ENCODE results near the gene ACSM3.
A peak's percentile ranks its signal among the peaks of the same experiment; 100 is the strongest.

Gene ACSM3

DNA sequence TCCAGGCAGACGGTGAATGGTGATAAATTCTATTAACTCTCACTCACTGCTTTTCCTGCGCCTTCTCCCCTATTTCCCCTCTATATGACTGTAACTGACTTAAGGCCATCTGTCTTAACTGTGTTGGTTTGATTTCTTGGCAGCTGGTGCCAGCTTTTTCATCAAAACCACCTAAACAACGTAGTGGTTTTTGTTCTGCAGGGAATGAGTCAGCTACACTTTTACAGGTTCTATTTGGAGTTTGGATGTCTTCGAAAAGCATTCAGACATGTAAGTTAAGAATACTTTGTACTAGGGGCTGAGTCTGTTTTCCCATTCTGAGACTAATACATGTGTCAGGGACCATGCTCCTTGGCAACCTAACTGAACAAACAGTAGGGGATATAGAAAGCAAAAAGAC is 51.0 kb downstream of the ACSM3 start:
- Histone ChIP-seq H3K4me2 (ENCODE audit: low read depth, low read length) (no peak overlapping the region), H3K4me3 (ENCODE audit: low read length) (no peak overlapping the region), H4K20me1 (ENCODE audit: insufficient read depth, low read length) (no peaks in the 10 kb centered on the region)

DNA sequence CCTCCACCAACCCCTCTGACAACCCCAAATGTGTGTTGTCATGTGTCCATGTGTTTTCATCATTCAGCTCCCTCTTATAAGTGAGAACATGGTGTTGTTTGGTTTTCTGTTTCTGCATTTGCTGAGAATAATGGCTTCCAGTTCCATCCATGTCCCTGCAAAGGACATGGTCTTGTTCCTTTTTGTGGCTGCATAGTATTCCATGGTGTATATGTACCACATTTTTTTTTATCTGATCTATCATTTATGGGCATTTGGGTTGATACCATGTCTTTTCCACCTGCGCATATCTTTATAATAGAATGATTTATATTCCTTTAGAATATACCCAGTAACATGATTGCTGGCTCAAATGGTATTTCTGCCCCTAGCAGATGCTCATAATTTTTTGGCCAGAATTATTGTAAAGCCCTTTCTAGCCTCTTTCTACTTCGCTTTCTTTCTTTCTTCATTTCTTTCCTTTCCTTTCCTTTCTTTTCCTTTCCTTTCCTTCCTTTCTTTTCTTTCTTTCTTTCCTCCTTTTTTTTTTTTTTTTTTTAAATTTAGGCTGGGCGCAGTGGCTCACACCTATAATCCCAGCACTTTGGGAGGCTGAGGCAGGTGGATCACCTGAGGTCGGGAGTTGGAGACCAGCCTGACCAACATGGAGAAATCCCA is 55.2 kb downstream of the ACSM3 start:
- Histone ChIP-seq H3K9me2 (replicated peaks; ENCODE audit: insufficient read depth, low read length) (no peaks in the 10 kb centered on the region), H4K20me1 (ENCODE audit: insufficient read depth, low read length) (no peaks in the 10 kb centered on the region), H3K9ac (ENCODE audit: low read length) (no peak overlapping the region), H3K36me3 (replicated peaks; ENCODE audit: insufficient read depth, low read length) (no peaks in the 10 kb centered on the region), H3F3A (ENCODE audit: insufficient read depth, low read length) (no peaks in the 10 kb centered on the region), H3K4me3 (ENCODE audit: low read length) (no peak overlapping the region), H3K9me3 (replicated peaks; ENCODE audit: insufficient read depth, low read length) (no peaks in the 10 kb centered on the region), H3K79me2 (ENCODE audit: low read length) (no peaks in the 10 kb centered on the region), H2AFZ (ENCODE audit: low read length) (no peak overlapping the region), H3K27ac (ENCODE audit: low read length) (no peak overlapping the region), H3K27me3 (replicated peaks; ENCODE audit: insufficient read depth, low read length) (no peaks in the 10 kb centered on the region), H3K4me2 (ENCODE audit: low read depth, low read length) (no peak overlapping the region), H3K4me1 (ENCODE audit: low read length) (peaks cover 4% of the 10 kb centered on the region; the same call in 1 of the 2 replicates)
- TF ChIP-seq EZH2 (optimal IDR thresholded peaks at IDR 0.05; ENCODE audit: low read depth, low read length) (no peak), EZH2phosphoT487 (IDR thresholded peaks at IDR 0.05; ENCODE audit: low read length) (no peak)
- TF ChIP-seq, protein P1, sequence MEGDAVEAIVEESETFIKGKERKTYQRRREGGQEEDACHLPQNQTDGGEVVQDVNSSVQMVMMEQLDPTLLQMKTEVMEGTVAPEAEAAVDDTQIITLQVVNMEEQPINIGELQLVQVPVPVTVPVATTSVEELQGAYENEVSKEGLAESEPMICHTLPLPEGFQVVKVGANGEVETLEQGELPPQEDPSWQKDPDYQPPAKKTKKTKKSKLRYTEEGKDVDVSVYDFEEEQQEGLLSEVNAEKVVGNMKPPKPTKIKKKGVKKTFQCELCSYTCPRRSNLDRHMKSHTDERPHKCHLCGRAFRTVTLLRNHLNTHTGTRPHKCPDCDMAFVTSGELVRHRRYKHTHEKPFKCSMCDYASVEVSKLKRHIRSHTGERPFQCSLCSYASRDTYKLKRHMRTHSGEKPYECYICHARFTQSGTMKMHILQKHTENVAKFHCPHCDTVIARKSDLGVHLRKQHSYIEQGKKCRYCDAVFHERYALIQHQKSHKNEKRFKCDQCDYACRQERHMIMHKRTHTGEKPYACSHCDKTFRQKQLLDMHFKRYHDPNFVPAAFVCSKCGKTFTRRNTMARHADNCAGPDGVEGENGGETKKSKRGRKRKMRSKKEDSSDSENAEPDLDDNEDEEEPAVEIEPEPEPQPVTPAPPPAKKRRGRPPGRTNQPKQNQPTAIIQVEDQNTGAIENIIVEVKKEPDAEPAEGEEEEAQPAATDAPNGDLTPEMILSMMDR (IDR thresholded peaks at IDR 0.05; ENCODE audit: low read length) = no peak
- DNase-seq = no peak

More for the DNA sequence above, 51.0 kb downstream of the ACSM3 start:
- H3K27me3 ChIP-seq (replicated peaks; ENCODE audit: insufficient read depth, low read length) = no peaks in the 10 kb centered on the region
- H3K9me3 ChIP-seq (replicated peaks; ENCODE audit: insufficient read depth, low read length) = no peaks in the 10 kb centered on the region
- no peaks in the 10 kb centered on the region for H3K9me2 ChIP-seq (replicated peaks; ENCODE audit: insufficient read depth, low read length)
- DNase-seq = no peak
- H3F3A ChIP-seq (ENCODE audit: insufficient read depth, low read length) = no peaks in the 10 kb centered on the region
- no peak overlapping the region for H3K27ac ChIP-seq (ENCODE audit: low read length)
- no peak overlapping the region for H3K9ac ChIP-seq (ENCODE audit: low read length)
- no peaks in the 10 kb centered on the region for H3K79me2 ChIP-seq (ENCODE audit: low read length)
- H2AFZ ChIP-seq (ENCODE audit: low read length) = no peak overlapping the region
- TF ChIP-seq EZH2 (optimal IDR thresholded peaks at IDR 0.05; ENCODE audit: low read depth, low read length) (no peak), EZH2phosphoT487 (IDR thresholded peaks at IDR 0.05; ENCODE audit: low read length) (no peak)
- TF ChIP-seq, protein P1 (IDR thresholded peaks at IDR 0.05; ENCODE audit: low read length) = no peak
- H3K4me1 ChIP-seq (ENCODE audit: low read length) = no peaks in the 10 kb centered on the region
- H3K36me3 ChIP-seq (replicated peaks; ENCODE audit: insufficient read depth, low read length) = no peaks in the 10 kb centered on the region

DNA sequence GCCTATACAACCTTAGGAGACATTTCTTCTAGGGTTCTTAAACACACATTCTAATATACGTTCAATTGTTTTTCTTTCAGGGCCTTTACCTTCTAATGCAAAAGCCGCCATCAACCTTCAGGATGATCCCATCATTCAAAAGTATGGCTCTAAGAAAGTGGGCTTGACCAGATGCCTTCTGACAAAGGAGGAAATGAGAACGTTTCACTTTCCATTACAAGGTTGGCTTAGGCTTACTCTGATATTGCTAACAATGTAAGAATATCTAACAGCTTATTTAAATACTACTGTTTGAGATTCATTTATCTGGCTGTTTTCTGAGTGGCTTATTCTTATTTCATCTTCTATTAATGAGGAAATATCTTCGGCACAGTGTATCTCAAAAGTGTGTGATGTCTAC is 57.9 kb downstream of the ACSM3 start:
- no peak overlapping the region for H3K27ac ChIP-seq (ENCODE audit: low read length)
- H3K36me3 ChIP-seq (replicated peaks; ENCODE audit: insufficient read depth, low read length) = no peaks in the 10 kb centered on the region
- H3K9ac ChIP-seq (ENCODE audit: low read length) = no peak overlapping the region
- TF ChIP-seq, protein P1 (IDR thresholded peaks at IDR 0.05; ENCODE audit: low read length) = no peak
- no peak for TF ChIP-seq EZH2 (optimal IDR thresholded peaks at IDR 0.05; ENCODE audit: low read depth, low read length)
- TF ChIP-seq EZH2phosphoT487 (IDR thresholded peaks at IDR 0.05; ENCODE audit: low read length) = no peak
- peak; percentile 27 for DNase-seq
- H3K27me3 ChIP-seq (replicated peaks; ENCODE audit: insufficient read depth, low read length) = no peaks in the 10 kb centered on the region
- peaks cover 4% of the 10 kb centered on the region; the same call in 1 of the 2 replicates for H3K4me1 ChIP-seq (ENCODE audit: low read length)
- H3F3A ChIP-seq (ENCODE audit: insufficient read depth, low read length) = no peaks in the 10 kb centered on the region
- H3K9me3 ChIP-seq (replicated peaks; ENCODE audit: insufficient read depth, low read length) = no peaks in the 10 kb centered on the region
- H3K4me3 ChIP-seq (ENCODE audit: low read length) = no peak overlapping the region
- H2AFZ ChIP-seq (ENCODE audit: low read length) = no peak overlapping the region
- no peaks in the 10 kb centered on the region for H4K20me1 ChIP-seq (ENCODE audit: insufficient read depth, low read length)
- no peaks in the 10 kb centered on the region for H3K9me2 ChIP-seq (replicated peaks; ENCODE audit: insufficient read depth, low read length)
- H3K79me2 ChIP-seq (ENCODE audit: low read length) = no peaks in the 10 kb centered on the region
- H3K4me2 ChIP-seq (ENCODE audit: low read depth, low read length) = no peak overlapping the region
